ENCODE measurements around the gene TBX10.

GRCh38 chr11:67663532-67664212 is 24.1 kb upstream of the TBX10 start:
- TF ChIP-seq EZH2 (IDR thresholded peaks at IDR 0.05) (no peak), POLR2AphosphoS5 (IDR thresholded peaks at IDR 0.05; ENCODE audit: borderline replicate concordance, low read depth, low read length) (no peak)
